Measurements from ENCODE around the gene KIAA1755. TPM values are rescaled to one million over a fixed set of nuclear protein-coding genes. Genes with fewer than 3 reads are reported as not detected.

The KIAA1755 gene
- total and polyA plus RNA-seq, 12 donors = 2.7 to 7.7 (median 5.2) TPM

GRCh38 chr20:38164069-38164468 is 96.5 kb downstream of the KIAA1755 start:
- H3K9me3 ChIP-seq = no peaks in the 10 kb centered on the region
- intact Hi-C loops (cut with DNase I) = loop anchor here in 6 of 10 donors (2.0 to 5.0 kb wide), 5 partner anchors 37 to 107 kb away; no protein-coding TSS in a partner anchor
- H3K4me3 ChIP-seq = peak overlapping the region; percentile 47 to 80 (median 68)
- H3K27me3 ChIP-seq = no peaks in the 10 kb centered on the region
- peaks cover 33 to 85% (median 58%) of the 10 kb centered on the region in 9 donors for H3K4me1 ChIP-seq
- H3K36me3 ChIP-seq = peaks cover 0 to 28% (median 18%) of the 10 kb centered on the region in 9 donors
- DNase-seq = no peak
- peak overlapping the region; percentile 71 to 96 (median 90) for H3K27ac ChIP-seq
- 49 to 53% methylated on average over 5 of the region's 5 CpGs for WGBS, 2 donors
- TF ChIP-seq CTCF (IDR thresholded peaks at IDR 0.05) = no peak
- ATAC-seq = peak in 2 of 8 donors; percentile 2 to 8

- peaks cover 36 to 85% (median 58%) of the 10 kb centered on the region in 9 donors for H3K4me1 ChIP-seq
- TF ChIP-seq CTCF (IDR thresholded peaks at IDR 0.05) = no peak
- no peaks in the 10 kb centered on the region for H3K27me3 ChIP-seq
- intact Hi-C loops (cut with DNase I) = loop anchor here in 4 of 10 donors (5.0 kb wide), 3 partner anchors 36 to 101 kb away; no protein-coding TSS in a partner anchor
- H3K9me3 ChIP-seq = no peaks in the 10 kb centered on the region
- no peak for DNase-seq
- H3K4me3 ChIP-seq = peak overlapping the region; percentile 47 to 80 (median 68)
- ATAC-seq = no peak
- H3K36me3 ChIP-seq = peaks cover 0 to 37% (median 18%) of the 10 kb centered on the region in 9 donors
- H3K27ac ChIP-seq = peak overlapping the region; percentile 71 to 96 (median 90)
- 42 to 46% methylated on average over 15 of the region's 15 CpGs for whole genome bisulfite sequencing, 2 donors
Observed at GRCh38 chr20:38162878-38163875, 97.4 kb downstream of the KIAA1755 start.

- peaks cover 39 to 85% (median 62%) of the 10 kb centered on the region in 9 donors for H3K4me1 ChIP-seq
- peaks cover 0 to 47% (median 18%) of the 10 kb centered on the region in 9 donors for H3K36me3 ChIP-seq
- DNase-seq (no peak), ATAC-seq (no peak)
- peak overlapping the region in 9 of 10 donors; percentile 71 to 96 (median 92) for H3K27ac ChIP-seq
- no peak for TF ChIP-seq CTCF (IDR thresholded peaks at IDR 0.05)
- no peaks in the 10 kb centered on the region for H3K27me3 ChIP-seq
- H3K4me3 ChIP-seq = peak overlapping the region in 7 of 10 donors; percentile 53 to 80 (median 70)
- H3K9me3 ChIP-seq = no peaks in the 10 kb centered on the region
- WGBS, 2 donors = 56 to 71% methylated on average over 2 of the region's 2 CpGs
- intact Hi-C loops (cut with DNase I) = loop anchor here in 4 of 10 donors (5.0 kb wide), 3 partner anchors 35 to 100 kb away; no protein-coding TSS in a partner anchor
Observed at GRCh38 chr20:38162149-38162548, 98.4 kb downstream of the KIAA1755 start.

- peaks cover 46 to 90% (median 70%) of the 10 kb centered on the region in 9 donors for H3K4me1 ChIP-seq
- no peak for DNase-seq
- H3K9me3 ChIP-seq = no peaks in the 10 kb centered on the region
- H3K4me3 ChIP-seq = peak overlapping the region in 1 of 10 donors; percentile 80
- intact Hi-C loops (cut with DNase I) = loop anchor here in 5 of 10 donors (2.0 to 5.0 kb wide), 4 partner anchors 34 to 99 kb away; no protein-coding TSS in a partner anchor
- TF ChIP-seq CTCF (IDR thresholded peaks at IDR 0.05) = no peak
- no peak for ATAC-seq
- 94% methylated on average over 14 of the region's 14 CpGs for WGBS, 2 donors
- H3K36me3 ChIP-seq = peaks cover 0 to 51% (median 18%) of the 10 kb centered on the region in 9 donors
- peak overlapping the region in 9 of 10 donors; percentile 71 to 96 (median 92) for H3K27ac ChIP-seq
- no peaks in the 10 kb centered on the region for H3K27me3 ChIP-seq
Observed at GRCh38 chr20:38161412-38161774, 99.1 kb downstream of the KIAA1755 start.

Measured in heart right ventricle (tissue), 16 donors.